ENCODE data around the gene ACOX2. TPM values are rescaled to one million over a fixed set of nuclear protein-coding genes. Genes with fewer than 3 reads are reported as not detected.

Gene ACOX2
- total RNA-seq, 1 experiment from 2014 or later = 0.85 TPM

GRCh38 chr3:58524326-58524888 is 12.6 kb downstream of the ACOX2 start:
- Histone ChIP-seq H3K23me2 (ENCODE audit: insufficient read length, low read depth, low read length, poor library complexity, severe bottlenecking) (no peaks in the 10 kb centered on the region), H3K9me3 (ENCODE audit: control insufficient read depth, low read depth, low read length) (no peaks in the 10 kb centered on the region), H3K9ac (ENCODE audit: extremely low read depth, insufficient read length, low read length) (no peak overlapping the region), H2BK120ac (ENCODE audit: low read depth, low read length, poor library complexity, severe bottlenecking) (no peak overlapping the region), H3K79me2 (ENCODE audit: insufficient read depth, low read length) (no peaks in the 10 kb centered on the region), H2AK5ac (ENCODE audit: insufficient read length, low read length) (no peak overlapping the region), H3K4ac (ENCODE audit: low read depth, low read length) (no peak overlapping the region), H3K4me2 (ENCODE audit: insufficient read depth, insufficient read length, low read length) (no peak overlapping the region), H4K8ac (replicated peaks; ENCODE audit: insufficient read length, low read depth, low read length) (no peak overlapping the region), H3K23ac (ENCODE audit: insufficient read length, low read depth, low read length) (no peak overlapping the region), H4K91ac (ENCODE audit: insufficient read length, low read depth, low read length) (no peak overlapping the region), H3K4me1 (ENCODE audit: insufficient read depth, low read length) (no peaks in the 10 kb centered on the region; the same call in 1 of the 2 replicates), H3T11ph (ENCODE audit: low read length) (no peak overlapping the region), H3K79me1 (ENCODE audit: insufficient read depth, low read depth, low read length, poor library complexity, severe bottlenecking) (no peaks in the 10 kb centered on the region), H4K5ac (ENCODE audit: insufficient read length, low read depth, low read length) (no peak overlapping the region), H2BK20ac (ENCODE audit: low read depth, low read length, poor library complexity, severe bottlenecking) (no peak overlapping the region), H2BK15ac (ENCODE audit: low read depth, low read length) (no peak overlapping the region), H2BK5ac (ENCODE audit: insufficient read length, low read length) (no peak overlapping the region), H3K56ac (ENCODE audit: insufficient read length, low read depth, low read length) (no peak overlapping the region), H3K18ac (ENCODE audit: insufficient read length, low read depth, low read length) (no peak overlapping the region), H2BK12ac (ENCODE audit: insufficient read length, low read depth, low read length) (no peak overlapping the region), H2AFZ (ENCODE audit: low read length) (no peak overlapping the region), H3K27ac (ENCODE audit: insufficient read length, low read depth, low read length) (no peak overlapping the region), H3K14ac (ENCODE audit: insufficient read depth, low read length) (no peak overlapping the region), H4K20me1 (ENCODE audit: control insufficient read depth, insufficient read depth, insufficient read length) (no peaks in the 10 kb centered on the region), H3K27me3 (ENCODE audit: insufficient read depth, low read length) (no peaks in the 10 kb centered on the region)
- Mint-ChIP-seq H3K27ac (no peak overlapping the region; a peak in 1 of 7 replicates), H3K4me3 (no peak overlapping the region), H3K27me3 (ENCODE audit: low read depth) (peaks cover 2% of the 10 kb centered on the region), H3K4me1 (peaks cover 49 to 62% of the 10 kb centered on the region in 2 experiments), H3K36me3 (ENCODE audit: insufficient read depth in 1 of 3, low read depth in 3 of 3) (peaks cover 0 to 4% (median 0%) of the 10 kb centered on the region in 3 experiments; a peak in 2 of 7 replicates), H3K9me3 (peaks cover 2 to 4% of the 10 kb centered on the region in 2 experiments; a peak in 2 of 5 replicates)
- no peak for DNase-seq
- no CpG with 5 or more reads among the region's 11 CpGs for WGBS (ENCODE audit: extremely low coverage, insufficient read length, low lambda C conversion rate)
- no peak for TF ChIP-seq CTCF (conservative IDR thresholded peaks at IDR 0.05)
